Glomerular endothelial cell (primary cell): ENCODE data around the gene SIPA1L2. TPM values are rescaled to one million over a fixed set of nuclear protein-coding genes. Genes with fewer than 3 reads are reported as not detected.

Experiments used
- DNase-seq: peaks from one replicate; pipeline ENCODE4 v3.0.0-alpha.2; 2011; ENCODE audit warnings: low read depth, low spot score; ENCODE audit errors: extremely low read depth
- total RNA-seq: library from RNA; depleted of rRNA; stranded (reverse); fragments of >200 nt; gene quantifications from 2 replicates; pipeline ENCODE4 v1.2.3, GENCODE V29; 2015

SIPA1L2 gene
- total RNA-seq, 1 donor from 2014 or later: 60.3 TPM

DNA sequence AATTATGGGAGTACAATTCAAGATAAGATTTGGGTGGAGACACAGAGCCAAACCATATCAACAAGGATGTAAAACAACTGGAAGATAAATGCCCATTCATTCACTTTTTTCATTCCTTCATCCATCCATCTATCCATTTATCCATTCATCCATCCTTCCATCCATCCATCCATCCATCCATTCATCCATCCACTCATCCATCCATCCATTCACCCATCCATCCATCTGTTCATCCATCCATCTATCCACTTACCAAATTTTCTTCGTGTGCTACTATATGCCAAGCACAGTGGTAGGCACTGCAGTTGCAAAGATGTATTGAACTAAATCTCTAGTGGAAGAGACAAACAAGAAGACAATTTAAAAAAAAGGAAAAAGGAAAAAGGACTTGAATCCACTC is 14.3 kb upstream of the SIPA1L2 start:
- no peak for DNase-seq

DNA sequence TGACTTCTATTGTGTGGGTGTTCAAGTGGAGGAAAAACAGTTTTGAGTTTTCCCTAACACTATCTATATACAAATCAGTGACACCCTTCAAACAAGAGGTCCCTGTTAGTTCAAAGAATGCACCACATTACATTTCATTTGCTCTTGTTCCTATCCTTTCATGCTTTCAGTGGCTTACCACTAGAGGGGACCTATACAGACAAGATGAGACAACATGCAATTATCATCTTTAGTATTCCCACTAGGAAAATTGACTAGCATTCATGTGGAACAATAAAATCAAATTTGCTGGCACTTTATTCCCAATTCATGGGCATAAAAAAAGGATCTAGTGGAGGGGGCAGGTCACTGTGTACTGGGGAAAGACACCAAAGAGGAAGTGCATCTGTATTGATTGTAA is 13.3 kb upstream of the SIPA1L2 start:
- no peak for DNase-seq

DNA sequence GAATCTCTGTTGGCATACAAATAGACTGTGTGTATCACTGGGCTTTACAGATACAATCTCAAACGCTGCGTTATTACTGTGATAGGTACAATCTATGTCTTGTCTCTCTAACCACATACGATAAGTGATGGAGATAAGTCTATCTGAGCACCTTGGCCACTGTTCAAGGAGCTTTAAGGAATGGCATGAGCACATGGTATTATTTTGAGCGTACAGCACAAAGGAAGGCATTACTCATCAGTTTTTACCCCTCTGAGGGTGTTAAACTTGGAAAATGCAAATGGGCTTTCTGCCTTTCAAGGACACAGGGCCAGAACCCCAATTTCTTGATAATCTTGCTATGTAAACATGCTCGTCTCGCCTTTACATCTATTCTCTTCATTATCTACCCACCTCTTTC is 11.6 kb upstream of the SIPA1L2 start:
- DNase-seq: no peak

DNA sequence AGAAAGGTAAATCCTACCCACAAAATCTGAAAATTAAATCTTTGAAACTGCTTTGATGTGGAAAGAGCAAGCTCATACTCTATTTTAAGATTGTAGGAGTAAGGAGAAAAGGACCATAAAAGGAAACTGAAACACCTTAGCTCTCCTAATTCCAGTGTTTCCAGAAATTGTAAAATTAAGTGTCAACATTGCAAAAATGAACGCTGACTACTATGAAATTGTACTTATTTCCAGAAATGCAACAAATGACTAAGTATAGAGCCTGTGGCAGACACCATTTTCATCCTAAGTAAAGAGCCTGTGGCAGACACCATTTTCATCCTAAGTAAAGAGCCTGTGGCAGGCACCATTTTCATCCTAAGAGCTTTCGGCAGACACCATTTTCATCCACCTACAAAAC is 6.9 kb upstream of the SIPA1L2 start:
- no peak for DNase-seq

DNA sequence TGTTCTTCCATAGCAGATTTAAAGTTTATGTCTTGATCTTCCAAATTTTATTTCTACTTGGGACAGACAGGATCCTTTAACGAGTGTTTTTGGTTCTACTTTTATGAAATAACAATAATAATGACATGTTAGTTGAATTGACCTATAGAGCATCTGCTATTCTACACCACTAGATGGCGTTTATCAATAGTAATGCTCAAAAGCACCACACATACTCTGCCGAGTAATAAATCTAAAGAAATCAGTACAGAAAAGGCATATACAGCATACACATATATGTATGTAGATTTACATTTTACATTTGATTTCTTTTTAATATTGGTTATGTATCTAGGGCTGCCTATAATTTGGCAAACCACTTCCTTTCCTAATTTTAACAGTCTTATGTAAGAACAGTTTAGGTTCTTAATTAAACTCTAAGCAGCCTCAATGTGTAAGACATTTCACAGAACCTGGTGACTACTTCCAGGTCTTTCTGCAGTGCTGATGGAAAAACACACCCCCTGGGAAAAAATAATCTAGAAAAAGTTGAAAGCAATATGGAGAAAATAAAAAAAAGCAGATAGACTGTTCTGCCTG is 5.9 kb upstream of the SIPA1L2 start:
- no peak for DNase-seq

DNA sequence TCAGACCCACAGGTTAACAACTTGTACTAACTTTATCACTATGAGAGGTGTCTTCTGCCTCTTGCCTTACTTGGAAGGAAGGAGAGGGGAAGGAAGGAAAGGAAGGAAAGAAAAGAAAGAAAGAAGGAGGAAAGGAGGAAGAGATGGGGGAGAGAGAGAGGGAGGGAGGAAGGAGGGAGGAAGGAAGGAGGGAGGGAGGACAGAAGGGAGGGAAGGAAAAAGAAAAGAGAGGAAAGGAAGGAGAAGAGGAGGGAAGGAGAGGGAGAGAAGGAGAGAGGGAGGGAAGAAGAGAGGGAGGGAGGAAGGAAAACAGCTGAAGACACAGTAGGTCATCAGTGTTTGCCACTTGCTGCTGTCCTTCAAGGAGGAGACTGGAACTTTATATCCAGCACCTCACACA is 5.3 kb upstream of the SIPA1L2 start:
- DNase-seq: no peak

DNA sequence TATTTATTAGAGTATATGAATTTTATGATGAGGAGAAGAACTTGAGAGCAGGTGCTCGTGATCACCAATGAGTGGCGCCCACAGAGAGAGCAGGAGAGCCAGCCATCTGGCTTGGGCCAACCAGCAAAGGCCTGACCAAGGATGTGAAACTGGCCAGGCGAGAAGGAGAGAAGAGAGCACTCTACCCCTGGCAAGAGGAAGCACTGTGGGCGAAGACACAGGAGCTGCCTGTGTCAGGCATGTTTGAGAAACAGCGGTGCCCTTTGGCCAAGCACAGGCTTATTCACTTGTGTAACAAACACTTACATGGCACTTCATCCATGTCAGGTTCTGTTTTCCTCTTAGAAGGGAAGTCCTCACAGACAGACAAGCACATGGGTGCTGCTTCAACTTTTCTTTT is 4.2 kb upstream of the SIPA1L2 start:
- no peak for DNase-seq

DNA sequence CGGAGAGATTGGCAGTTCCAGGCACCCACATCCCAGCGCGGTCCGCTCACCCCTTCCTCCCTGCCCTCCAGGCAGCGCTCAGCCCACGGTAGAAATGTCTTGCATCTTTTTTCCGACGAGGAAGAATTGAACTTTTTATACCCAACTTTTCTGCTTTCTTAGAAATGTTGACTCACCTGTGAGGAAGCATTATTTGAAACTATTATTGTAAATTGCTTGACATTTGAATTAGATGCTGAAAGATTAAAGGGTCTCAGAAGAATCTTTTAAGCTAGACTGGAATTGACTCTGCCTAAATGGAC is 912 bp upstream of the SIPA1L2 start:
- DNase-seq: no peak

DNA sequence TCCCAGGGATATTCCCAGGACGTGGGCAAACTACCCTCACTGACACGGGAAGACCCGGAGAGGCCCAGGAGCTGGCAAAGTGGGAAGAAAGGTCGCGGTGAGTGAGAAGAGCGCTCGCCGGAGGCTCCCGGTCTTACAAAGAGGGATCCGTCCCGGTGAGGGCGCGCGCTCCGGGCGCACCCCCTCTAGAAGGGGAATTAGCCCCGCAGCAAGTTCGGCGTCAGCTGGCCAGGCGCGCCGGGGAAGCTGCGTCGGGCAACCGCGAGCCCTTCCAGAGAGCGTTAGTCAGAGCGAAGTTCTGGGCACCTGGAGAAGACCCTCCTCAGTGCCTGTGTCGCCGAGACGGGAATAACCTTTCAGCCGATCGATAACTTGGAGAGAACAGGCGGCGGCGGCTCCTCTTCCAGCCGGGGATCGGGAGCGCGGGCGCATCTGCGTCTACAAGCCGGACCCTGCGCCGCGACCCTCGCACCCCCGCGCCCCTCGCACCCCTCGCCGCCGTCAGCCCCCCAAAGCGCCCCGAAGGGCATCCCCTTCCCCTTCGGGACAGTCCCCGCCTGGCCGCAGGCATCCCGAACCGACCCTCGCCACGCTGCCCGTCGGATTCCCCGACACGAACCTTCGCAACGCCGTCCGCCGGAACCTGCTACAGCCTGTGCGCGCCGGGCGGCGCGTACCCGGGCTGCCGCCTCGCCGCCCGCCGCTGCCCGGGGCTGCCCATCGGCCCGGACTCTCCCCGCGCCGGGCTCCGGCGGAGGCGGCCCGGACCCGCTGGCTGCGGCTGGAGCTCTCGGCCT is 485 bp downstream of the SIPA1L2 start:
- DNase-seq: no peak

DNA sequence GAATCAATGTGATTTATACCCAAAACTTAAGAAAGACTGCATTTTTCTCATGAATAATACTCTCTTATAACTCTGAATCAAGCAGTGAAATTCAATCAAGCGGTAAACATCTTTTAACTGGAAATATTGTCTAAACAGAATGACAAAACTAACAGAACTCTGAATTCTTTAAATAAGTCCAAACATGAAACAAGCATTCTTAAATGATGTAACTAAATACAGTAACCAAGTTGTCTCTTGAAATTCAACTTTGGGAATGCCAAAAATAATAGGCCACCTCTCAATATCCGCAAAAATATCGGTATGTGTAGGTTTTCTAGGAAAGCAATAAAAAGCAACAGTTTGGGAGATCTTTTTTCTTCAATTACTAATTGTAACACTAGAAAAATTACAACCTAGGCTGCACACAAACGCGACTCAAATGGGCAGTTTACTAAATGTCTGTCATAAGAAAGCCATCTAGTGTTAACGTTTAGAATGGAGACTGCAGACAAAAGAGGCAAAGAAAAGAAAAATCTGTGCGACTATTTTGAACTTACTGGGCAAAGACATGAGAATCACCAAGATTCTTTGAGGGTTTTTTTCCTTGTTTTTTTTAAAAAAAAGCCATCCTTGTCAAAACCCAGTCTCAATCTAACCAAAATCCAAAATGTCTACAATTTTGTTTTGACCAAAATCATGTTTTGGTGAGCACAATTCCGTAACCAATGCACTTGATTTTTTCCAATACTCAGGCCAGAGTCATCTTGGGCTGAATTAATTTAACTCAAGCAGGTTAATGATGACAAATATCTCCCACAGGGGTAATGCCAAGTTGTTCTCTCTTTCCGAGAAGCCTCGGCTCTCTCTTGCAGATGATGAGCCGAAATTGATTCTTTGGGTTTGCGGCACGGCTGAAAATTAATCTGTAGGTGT is 1.3 kb downstream of the SIPA1L2 start:
- DNase-seq: no peak

DNA sequence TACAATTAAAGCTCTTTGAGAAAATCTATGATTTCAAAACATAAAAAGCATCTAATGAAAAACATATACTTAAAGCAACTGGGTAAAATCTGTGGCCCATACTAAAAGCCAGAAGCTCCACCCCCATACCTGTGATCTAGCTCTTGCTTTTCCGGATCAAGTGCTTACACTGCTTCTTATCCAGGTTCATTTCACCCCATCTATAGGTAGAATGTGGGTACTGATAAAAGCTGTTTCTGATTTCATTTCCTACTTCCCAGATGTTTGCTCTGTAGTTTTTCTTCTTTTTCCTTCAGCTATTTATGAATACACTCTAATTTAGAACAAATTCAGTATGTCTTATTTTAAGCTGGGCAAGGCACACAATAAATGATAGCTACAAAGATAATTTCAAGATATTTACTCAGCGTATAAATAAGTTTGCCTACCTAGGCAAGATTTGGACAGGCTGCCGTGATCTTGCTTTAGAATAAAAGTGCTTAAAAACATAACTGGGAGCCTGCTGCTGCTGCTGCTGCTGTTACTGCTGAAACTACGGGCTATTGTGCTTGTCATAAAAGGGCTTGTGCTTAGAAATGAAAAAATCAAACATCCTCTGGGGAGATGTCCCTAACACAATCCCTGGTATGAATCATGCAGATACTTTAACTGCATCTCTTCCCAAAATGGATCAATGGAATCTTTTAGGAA is 2.1 kb downstream of the SIPA1L2 start:
- no peak for DNase-seq

DNA sequence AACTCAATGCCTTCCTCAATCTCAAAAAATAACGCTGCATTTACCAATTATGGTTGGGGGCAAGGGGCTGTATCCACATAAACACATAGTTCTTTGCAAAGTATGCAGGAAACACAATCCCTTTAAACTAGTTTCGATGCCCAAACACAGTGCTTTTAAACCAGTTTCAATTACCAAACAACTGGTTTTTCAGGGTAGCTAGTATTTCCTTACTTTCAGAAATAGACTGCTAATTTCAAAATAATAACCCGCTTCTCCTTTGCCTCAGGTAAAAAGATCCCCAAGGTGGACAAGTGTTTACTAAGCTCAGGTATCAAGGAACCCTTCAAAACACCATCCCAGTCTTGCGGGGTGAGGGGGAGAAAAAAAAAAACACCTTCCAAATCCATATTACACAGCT is 2.8 kb downstream of the SIPA1L2 start:
- no peak for DNase-seq

DNA sequence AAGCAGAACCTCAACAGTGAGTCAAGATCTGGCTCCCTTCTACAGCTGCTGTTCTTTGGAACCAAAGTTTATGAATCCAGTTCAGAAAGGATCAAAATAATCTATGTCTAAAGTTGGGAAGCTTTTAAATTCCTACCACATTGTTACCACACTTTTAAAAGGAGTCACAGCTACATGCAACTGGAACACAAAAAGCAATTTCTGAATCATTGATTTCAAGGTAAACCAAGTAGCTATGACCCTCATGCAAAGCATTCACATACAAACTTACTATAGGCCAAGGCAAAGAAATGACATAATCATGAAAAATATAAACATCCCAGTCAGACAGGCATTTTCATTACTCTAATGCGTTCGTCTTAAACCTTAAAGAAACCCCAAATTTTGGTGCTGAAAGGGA is 3.5 kb downstream of the SIPA1L2 start:
- DNase-seq: no peak

DNA sequence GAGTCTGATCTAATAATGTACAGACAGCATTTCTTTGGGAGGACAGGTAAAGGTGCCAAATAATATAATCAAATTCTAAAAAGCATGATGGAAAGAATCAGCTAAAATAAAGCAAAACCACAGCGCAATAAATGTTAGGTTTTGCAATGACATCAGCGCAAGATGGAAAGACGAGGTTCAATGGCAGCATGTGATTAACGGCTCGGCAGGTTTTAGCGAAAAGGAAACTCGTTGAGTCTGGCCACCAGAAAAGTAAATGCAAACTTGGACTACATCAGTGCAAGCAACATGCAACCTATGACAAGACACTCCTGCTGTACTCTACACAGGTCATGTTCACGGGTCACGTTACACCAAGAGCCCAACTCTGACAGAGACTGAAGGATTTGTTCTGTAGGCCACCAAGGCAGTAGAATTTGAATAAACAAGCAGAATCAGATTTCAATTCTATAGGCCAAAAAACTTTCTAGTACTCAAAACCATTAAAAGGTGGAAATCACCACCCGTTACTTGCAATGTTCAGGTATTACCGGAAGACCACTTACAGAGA is 4.5 kb downstream of the SIPA1L2 start:
- DNase-seq: no peak

DNA sequence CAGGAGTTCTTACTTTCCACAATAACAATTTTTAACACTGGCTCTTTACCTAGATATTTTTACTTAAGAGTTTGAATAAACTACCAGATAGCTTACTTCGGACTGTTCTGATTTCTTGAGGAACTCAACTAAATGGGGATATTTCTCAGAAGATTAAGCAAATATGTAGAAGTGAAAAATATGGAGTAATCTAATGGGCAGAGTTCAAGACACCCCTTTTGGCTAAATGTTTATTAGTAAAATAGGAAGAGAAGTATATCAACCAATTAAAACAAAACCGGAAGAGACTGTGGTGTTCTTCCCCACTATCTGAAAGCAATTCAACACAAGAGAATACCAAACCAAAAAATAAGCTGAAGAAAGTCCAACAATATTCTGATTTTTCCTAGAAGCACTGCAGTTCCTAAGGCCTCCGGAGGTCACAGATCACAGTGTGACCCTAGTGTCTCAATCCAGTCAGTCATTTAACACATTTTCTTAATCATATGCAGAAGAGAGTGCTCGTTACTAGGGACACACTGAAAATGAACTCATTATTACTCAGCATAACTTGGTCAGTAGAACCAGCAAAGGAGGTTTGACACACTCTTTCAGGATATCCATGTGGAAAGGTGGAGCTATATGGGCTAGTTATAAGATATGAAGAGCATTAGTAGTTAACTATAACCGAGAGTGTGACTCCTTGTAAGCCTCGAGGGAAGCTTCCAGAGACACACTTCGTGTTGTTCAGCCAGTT is 5.2 kb downstream of the SIPA1L2 start:
- DNase-seq: no peak

DNA sequence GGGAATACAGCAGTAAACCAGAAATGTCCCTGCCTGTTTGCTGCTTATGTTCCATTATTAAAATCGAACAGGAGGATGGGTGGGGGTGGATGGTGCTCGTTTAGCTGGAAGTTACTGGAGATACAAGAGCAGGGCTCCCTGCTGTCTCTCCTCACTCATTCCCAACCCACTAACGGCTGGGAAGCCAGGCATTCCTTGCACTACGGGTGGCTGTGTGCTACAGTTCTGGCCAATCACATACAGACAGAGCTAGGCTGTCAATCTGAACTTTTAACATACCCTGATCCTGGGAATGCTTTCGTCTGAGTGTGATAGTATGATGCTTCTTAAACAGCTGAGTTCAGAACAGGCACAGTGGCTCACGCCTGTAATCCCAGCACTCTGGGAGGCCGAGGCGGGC is 7.0 kb downstream of the SIPA1L2 start:
- DNase-seq: no peak

DNA sequence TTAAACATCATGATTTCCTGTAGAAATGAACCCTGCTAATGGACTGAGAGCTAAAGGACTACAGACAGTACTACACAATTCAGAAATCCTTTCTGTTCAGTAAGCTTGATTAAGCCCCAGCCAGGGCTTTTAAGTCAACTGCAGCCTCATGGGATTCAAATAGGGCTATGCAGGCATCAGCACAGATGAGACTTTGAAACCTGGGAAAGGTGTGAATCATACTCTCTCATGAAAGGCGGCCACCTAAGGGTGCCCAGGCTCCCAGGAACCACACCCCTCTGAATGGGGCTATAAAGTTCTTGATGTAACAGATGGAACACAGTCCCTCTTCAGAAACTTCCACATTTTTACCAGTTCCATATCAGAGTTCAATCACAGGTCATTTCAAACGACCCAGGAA is 7.6 kb downstream of the SIPA1L2 start:
- no peak for DNase-seq

DNA sequence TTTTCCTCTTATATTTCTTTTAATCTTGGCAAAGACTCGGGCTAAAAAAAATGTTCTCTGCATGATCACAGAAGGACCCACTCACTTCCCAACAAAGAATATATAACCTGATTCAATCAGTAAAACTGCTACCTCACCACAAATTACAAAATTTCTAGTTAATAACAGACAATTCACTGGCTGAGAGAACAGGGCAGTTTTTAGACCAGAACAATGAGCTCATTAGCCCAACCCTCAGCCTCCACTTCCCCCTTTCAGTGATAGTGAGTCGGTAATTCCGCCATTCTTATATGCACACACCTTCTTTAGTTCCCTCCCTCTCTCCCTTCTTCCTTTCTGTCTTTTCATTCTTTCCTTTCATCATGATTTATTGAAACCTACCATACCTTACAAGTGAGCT is 8.9 kb downstream of the SIPA1L2 start:
- DNase-seq: no peak

DNA sequence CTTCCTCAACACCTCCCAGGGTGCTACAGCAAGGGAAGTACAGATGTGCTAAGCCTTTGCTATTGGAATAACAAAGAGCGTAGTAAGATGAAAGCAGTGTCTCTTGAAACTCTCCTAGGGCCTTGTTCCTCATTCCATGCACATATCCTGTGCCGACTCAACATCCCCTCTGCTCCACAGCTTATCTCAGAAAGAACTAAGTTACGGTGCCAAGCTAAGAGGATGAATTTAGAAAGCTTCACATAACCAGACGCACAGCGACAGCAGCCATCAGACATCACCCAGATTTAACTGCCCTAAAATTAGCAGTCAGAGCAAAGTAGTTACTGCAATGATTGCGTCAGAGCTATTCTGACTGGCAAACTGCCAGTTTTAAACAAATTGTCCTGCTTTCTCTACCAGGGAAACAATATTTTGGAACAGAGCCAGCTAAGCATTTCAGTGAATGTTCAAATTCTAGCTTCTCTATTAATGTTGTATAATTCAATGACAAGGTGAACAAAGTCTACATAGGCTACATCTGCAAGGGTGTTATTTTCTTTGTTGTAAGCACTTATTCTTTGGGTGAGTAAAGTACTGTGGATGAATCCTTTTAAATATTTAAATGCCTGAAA is 9.5 kb downstream of the SIPA1L2 start:
- peak; percentile 94 for DNase-seq

DNA sequence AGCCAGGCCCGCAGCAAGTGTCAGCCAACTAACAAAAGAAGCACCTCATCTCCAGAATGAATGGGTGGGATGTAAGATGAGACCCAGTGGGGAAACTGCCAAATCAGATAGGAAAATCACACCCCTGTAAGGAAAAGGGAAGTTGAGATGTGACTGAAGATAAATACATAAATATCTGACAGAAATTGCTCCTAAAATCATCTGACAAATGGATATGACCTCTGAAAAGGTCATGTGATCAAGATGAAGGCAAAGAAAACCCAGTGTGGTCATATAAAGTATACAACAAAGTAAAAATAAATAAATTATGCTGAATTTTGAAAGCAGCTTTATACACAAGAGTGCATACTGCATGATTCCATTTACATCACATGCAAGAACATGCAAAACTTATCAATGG is 12.7 kb downstream of the SIPA1L2 start:
- DNase-seq: no peak
